Measurements from ENCODE around the gene MGAT5. TPM values are rescaled to one million over a fixed set of nuclear protein-coding genes. Genes with fewer than 3 reads are reported as not detected.

MGAT5 gene
- total RNA-seq, 1 donor from 2014 or later, result 58.8 TPM

- H3K4me3 Mint-ChIP-seq (ENCODE audit: unreplicated experiment), result no peak overlapping the region
- peaks cover 15% of the 10 kb centered on the region for H3K4me1 Mint-ChIP-seq (ENCODE audit: low read depth, unreplicated experiment)
- H3K36me3 Mint-ChIP-seq (ENCODE audit: unreplicated experiment), result no peaks in the 10 kb centered on the region
- peaks cover 4% of the 10 kb centered on the region for H3K9me3 Mint-ChIP-seq (ENCODE audit: unreplicated experiment)
- DNase-seq, result no peak
- H3K27me3 Mint-ChIP-seq (ENCODE audit: unreplicated experiment), result peaks cover 9% of the 10 kb centered on the region
- TF ChIP-seq CTCF (IDR thresholded peaks at IDR 0.05; ENCODE audit: partially characterized antibody, unreplicated experiment), result no peak
- no peak overlapping the region for H3K27ac Mint-ChIP-seq (ENCODE audit: unreplicated experiment)
These were observed 201.1 kb downstream of the MGAT5 start for GRCh38 chr2:134454931-134455330.

GRCh38 chr2:134455426-134455825 is 201.6 kb downstream of the MGAT5 start:
- no peak overlapping the region for H3K27ac Mint-ChIP-seq (ENCODE audit: unreplicated experiment)
- H3K4me3 Mint-ChIP-seq (ENCODE audit: unreplicated experiment), result no peak overlapping the region
- TF ChIP-seq CTCF (IDR thresholded peaks at IDR 0.05; ENCODE audit: partially characterized antibody, unreplicated experiment), result no peak
- H3K9me3 Mint-ChIP-seq (ENCODE audit: unreplicated experiment), result peaks cover 4% of the 10 kb centered on the region
- no peak for DNase-seq
- H3K36me3 Mint-ChIP-seq (ENCODE audit: unreplicated experiment), result no peaks in the 10 kb centered on the region
- H3K27me3 Mint-ChIP-seq (ENCODE audit: unreplicated experiment), result peaks cover 12% of the 10 kb centered on the region
- H3K4me1 Mint-ChIP-seq (ENCODE audit: low read depth, unreplicated experiment), result peaks cover 17% of the 10 kb centered on the region

GRCh38 chr2:134457353-134457752 is 203.5 kb downstream of the MGAT5 start:
- DNase-seq, result no peak
- no peak overlapping the region for H3K27ac Mint-ChIP-seq (ENCODE audit: unreplicated experiment)
- TF ChIP-seq CTCF (IDR thresholded peaks at IDR 0.05; ENCODE audit: partially characterized antibody, unreplicated experiment), result no peak
- no peaks in the 10 kb centered on the region for H3K36me3 Mint-ChIP-seq (ENCODE audit: unreplicated experiment)
- H3K4me1 Mint-ChIP-seq (ENCODE audit: low read depth, unreplicated experiment), result peaks cover 35% of the 10 kb centered on the region
- H3K27me3 Mint-ChIP-seq (ENCODE audit: unreplicated experiment), result peaks cover 27% of the 10 kb centered on the region
- no peak overlapping the region for H3K4me3 Mint-ChIP-seq (ENCODE audit: unreplicated experiment)
- peaks cover 9% of the 10 kb centered on the region for H3K9me3 Mint-ChIP-seq (ENCODE audit: unreplicated experiment)

GRCh38 chr2:134457765-134458472 is 204.0 kb downstream of the MGAT5 start:
- peak overlapping the region; percentile 38 for H3K27ac Mint-ChIP-seq (ENCODE audit: unreplicated experiment)
- H3K36me3 Mint-ChIP-seq (ENCODE audit: unreplicated experiment), result no peaks in the 10 kb centered on the region
- H3K4me3 Mint-ChIP-seq (ENCODE audit: unreplicated experiment), result no peak overlapping the region
- peaks cover 37% of the 10 kb centered on the region for H3K4me1 Mint-ChIP-seq (ENCODE audit: low read depth, unreplicated experiment)
- H3K9me3 Mint-ChIP-seq (ENCODE audit: unreplicated experiment), result peaks cover 10% of the 10 kb centered on the region
- peaks cover 29% of the 10 kb centered on the region for H3K27me3 Mint-ChIP-seq (ENCODE audit: unreplicated experiment)
- DNase-seq, result no peak
- TF ChIP-seq CTCF (IDR thresholded peaks at IDR 0.05; ENCODE audit: partially characterized antibody, unreplicated experiment), result no peak

GRCh38 chr2:134458473-134458853 is 204.6 kb downstream of the MGAT5 start:
- DNase-seq, result no peak
- Mint-ChIP-seq H3K4me1 (ENCODE audit: low read depth, unreplicated experiment) (peaks cover 37% of the 10 kb centered on the region), H3K9me3 (ENCODE audit: unreplicated experiment) (peaks cover 10% of the 10 kb centered on the region), H3K27ac (ENCODE audit: unreplicated experiment) (peak overlapping the region; percentile 38), H3K36me3 (ENCODE audit: unreplicated experiment) (no peaks in the 10 kb centered on the region), H3K4me3 (ENCODE audit: unreplicated experiment) (no peak overlapping the region), H3K27me3 (ENCODE audit: unreplicated experiment) (peaks cover 29% of the 10 kb centered on the region)
- TF ChIP-seq CTCF (IDR thresholded peaks at IDR 0.05; ENCODE audit: partially characterized antibody, unreplicated experiment), result no peak

Data from glutamatergic neuron (in vitro differentiated cells).